Stimulated activated CD4-positive, alpha-beta T cell treated with anti-CD3 and anti-CD28 coated beads, Interleukin-2, amount 100 ng/mL, for 24 hours (primary cell): Measurements from ENCODE around the gene ADH6.
"Not testable (repeated sequence)": the region's sequence is repeated elsewhere in the genome, so short reads cannot be mapped to it uniquely, and the experiment has no call there.

Experiments
- DNase-seq, 2 donors: peaks; one replicate each; pipeline ENCODE4 v3.0.0-alpha.2; 2020

ADH6 gene

DNA sequence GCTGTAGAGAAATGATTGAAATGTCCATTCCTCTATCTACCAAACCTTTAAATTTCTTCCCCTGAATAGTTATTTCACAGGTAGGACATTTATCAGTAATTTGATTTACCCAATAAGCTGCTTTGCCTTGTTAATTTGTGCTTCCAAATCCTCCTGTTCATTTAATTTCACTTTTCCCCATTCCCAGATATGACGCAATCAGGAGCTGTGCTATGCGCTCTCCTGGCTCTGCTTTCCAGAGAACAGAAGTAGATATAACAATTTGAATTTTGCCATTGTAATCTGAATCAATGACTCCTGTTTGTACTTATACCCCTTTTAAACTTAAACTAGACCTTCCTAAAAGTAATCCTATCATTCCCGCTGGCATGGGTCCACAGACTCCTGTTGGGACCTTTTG, 29.1 kb downstream of the ADH6 start:
- not testable (repeated sequence) for DNase-seq

- no peak for DNase-seq
Observed at GRCh38 chr4:99186029-99186428, 33.0 kb downstream of the ADH6 start.

GRCh38 chr4:99185581-99185980, 33.5 kb downstream of the ADH6 start:
- no peak for DNase-seq

GRCh38 chr4:99180382-99181070, 38.5 kb downstream of the ADH6 start:
- DNase-seq = no peak

- no peak for DNase-seq
Observed at GRCh38 chr4:99179626-99180025, 39.4 kb downstream of the ADH6 start.

DNA sequence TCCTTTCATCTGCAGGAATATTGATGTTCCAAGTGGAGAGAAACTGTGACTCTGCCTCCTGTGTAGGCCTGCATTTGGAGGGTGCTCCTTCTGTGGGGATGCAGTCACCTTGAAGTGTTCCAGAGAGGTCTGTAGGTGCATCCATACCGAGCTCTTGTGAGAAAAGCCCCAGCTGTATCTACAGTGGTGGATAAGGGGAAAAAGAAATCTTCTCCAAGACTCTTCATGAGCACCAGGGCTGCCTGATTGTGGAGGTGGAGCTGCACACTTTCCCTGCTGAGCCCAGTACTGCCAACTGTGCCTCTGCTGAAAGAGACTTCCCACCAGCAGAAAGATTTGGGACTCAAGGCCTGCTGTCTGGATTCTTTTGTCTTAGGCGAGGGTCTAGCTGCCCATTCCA, 39.9 kb downstream of the ADH6 start:
- no peak for DNase-seq

- no peak for DNase-seq
Observed at GRCh38 chr4:99166544-99166943, 52.5 kb downstream of the ADH6 start.

DNA sequence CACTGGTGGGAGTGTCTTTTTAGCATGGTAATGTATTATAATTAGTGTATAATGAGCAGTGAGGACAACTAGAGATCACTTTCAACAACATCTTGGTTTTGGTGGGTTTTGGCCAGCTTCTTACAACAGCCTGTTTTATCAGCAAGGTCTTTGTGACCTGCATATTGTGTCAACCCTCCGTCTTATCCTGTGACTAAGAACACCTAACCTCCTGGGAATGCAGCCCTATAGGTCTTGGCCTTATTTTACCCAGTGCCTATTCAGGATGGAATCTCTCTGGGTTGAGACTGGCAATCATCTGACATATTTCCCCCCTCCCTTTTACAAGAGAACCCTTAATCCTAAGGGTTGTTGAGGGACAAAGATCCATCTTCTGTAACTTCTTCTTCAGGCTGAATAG, 53.1 kb downstream of the ADH6 start:
- no peak for DNase-seq

- DNase-seq = no peak
Observed at GRCh38 chr4:99161373-99162099, 57.5 kb downstream of the ADH6 start.

DNA sequence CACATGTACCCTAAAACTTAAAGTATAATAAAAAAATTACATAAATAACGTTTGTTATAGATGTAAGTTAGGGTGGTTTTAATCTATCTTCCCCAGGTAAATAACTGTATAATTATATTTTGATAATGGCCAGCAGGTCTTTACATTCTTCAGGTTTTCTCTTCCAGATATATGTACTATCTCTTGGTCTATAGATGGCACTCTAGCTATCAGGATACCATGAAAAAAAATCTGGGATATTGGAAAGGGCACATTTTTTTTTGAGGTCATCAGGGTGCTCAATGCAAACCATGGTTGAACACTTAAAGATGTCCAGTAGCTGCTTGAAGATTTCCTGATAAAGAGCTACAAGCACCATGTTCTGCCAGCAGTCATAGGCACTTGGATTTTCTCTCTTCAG, 59.3 kb downstream of the ADH6 start:
- DNase-seq = no peak

GRCh38 chr4:99157478-99157935, 61.5 kb downstream of the ADH6 start:
- no peak for DNase-seq

DNA sequence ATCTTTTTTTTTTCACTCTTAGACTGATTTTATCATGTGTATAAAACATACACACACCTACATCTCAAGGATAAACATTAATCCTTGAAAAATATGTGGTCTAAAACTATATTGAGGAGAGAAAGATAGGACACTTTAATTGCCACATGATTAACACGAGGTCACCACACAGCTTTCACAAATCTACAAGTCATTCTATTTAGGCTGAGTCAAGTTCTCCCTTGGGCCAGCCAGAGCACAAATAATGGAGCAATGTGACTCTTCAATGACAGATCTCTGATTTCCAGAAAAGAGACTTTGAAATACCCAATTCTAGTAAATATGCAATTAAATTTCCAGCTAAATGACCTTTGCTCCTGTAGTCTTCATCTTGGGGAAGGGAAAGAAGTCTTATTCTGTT, 62.1 kb downstream of the ADH6 start:
- DNase-seq = no peak

DNA sequence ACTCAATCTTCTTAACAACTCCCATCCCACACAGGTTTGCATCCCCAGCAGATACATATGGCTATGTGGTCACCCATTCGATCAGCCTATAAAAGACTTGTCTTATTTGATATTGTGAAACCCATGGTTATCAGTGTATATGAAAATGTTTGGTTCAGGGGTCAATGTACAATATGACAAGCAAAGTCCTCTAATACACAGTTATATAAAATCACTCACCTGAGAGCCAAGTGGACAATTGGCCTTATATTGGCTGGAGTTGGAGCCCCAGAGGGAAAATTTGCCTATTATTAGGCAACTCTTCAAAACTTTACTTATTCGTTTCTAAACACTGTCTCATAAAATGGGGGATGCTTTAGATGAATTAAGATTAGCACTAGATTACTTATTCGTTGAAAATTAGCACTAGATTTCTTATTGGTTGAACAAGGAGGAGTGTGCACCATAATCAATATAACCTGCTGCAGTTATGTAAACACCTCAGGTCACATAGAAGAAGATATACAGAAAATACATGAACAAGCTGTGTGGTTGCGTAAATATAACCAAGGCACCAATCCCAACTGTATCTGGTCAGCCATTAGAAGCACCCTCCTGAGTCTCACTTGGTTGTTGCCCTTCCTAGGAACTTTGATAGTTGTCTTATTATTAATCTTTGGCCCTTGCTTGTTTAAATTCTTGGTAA, 64.2 kb downstream of the ADH6 start:
- DNase-seq = no peak
